Dermis blood vessel endothelial cell (primary cell): ENCODE measurements around the gene OPTN. TPM values are rescaled to one million over a fixed set of nuclear protein-coding genes. Genes with fewer than 3 reads are reported as not detected.
"Not testable (repeated sequence)": the region's sequence is repeated elsewhere in the genome, so short reads cannot be mapped to it uniquely, and the experiment has no call there.

Experiments
- DNase-seq: peaks from one replicate; pipeline ENCODE4 v3.0.0; 2010
- total RNA-seq: library from RNA; depleted of rRNA; stranded (reverse); fragments of >200 nt; gene quantifications from 2 replicates; pipeline ENCODE4 v1.2.3, GENCODE V29; 2014

Gene OPTN
- total RNA-seq, 1 donor from 2014 or later = 108 TPM

DNA sequence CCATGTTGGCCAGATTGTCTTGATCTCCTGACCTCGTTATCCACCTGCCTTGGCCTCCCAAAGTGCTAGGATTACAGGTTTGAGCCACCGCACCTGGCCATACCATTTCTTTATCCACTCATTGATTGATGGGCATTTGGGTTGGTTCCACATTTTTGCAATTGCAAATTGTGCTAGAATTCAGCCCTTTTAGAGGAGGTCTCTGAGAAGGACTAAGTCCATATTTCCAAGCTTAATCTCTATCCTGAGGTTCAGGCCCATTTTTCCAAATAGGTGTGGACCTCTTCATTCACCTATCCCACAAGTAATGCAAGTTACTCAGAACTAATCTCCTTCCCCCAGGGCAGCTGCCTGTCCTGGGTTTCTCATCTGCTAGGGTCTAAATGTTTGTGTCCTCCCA, 9.7 kb upstream of the OPTN start:
- no peak for DNase-seq

DNA sequence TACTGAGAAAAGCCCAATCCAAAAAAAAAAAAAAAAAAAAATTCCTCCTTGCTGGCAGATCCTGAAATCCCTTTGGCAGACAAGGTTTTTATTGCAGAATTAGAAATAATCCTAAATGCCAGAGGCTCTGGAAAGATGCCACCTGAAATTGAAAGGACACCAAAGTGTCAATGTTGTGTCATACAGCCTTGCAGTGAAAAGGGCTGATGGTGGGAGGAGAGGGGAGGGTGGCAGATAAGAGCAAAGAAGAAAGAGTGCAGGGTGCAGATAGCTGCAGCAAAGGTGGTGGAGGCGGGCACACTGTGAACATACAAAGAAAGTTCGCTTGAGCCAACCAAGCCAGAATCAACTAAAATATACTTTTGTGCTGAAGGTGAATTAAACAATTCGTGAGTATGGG, 8.2 kb upstream of the OPTN start:
- no peak for DNase-seq

DNA sequence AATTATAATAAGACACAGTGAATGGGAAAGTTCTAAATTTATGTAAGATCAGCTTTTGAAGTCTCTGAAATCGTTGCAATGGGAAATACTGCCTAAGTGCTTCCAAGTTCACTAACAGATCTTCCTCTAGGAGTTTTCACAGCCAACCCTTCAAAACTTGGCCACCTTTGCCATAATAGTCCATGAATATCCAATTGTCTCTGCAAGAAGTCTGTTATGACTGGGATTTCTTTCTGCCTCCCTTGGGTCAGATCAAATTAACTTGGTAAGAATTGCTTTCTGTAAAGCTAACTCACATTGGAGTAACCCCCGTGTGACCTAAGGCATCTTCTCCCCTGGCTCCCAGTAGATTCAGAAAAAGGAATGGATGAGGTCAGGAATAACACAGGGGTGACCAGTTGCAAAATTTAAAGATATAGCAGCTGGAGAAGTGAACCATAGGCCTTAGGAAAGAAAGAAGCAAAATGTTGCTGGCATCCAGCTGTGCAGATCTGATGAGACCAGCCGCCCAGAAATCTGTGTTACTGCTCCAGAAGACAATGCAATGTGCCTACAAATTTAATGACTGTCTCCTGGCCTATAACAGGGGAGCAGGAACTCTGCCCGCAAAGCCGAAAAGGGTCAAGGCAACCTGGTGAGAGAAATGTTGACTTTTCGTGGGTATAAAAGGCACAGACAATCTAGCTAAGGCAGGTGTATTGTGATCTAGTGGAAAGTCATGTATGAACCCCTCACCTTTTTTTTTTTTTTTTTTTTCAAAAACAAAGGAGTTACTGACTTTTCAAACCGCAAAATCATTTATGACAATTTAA, 7.5 kb upstream of the OPTN start:
- no peak for DNase-seq

DNA sequence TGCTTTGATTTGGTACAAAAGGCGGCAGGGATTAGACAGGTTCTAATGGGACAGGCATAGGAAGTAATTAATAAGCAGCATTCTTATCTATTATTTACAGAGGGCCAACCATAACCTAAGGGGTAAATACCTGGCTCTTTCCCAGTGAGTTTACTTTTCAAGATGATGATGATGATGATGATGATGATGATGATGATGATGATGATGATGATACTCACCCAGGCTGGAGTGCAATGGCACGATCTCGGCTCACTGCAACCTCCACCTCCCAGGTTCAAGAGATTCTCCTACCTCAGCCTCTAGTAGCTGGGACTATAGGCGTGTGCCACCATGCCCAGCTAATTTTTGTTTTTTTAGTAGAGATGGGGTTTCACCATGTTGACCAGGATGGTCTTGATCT, 5.9 kb upstream of the OPTN start:
- not testable (repeated sequence) for DNase-seq

DNA sequence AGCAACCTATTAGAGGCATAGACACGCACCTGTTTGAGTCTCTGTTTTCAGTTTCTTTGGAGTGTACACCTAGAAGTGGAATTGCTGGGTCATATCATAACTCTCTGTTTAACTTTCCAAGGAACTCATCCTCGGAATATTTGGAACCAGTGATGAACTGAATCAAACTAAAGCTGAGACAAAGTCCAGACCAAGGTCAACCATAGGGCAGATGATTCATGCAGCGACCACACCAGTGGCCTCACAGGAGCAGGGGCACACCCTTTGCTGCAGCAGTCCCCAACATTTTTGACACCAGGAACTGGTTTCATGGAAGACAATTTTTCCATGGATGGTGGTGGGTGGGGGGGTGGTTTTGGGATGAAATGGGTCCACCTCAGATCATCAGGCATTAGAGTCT, 4.9 kb upstream of the OPTN start:
- no peak for DNase-seq

DNA sequence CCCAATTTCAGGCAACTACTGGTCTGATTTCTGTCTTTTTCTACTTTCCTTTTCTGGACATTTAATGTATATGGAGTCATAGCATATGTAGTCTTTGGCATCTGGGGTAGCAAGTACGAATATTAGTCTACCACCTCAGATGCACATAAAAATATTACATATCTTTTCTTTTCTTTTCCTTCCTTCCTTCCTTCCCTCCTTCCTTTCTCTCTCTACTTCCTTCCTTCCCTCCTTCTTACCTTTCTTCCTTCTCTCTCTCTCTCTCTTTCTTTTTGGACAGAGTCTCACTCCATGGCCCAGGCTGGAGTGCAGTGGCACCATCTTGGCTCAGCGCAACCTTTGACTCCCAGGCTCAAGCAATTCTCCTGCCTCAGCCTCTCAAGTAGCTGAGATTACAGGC, 4.0 kb upstream of the OPTN start:
- DNase-seq = no peak

DNA sequence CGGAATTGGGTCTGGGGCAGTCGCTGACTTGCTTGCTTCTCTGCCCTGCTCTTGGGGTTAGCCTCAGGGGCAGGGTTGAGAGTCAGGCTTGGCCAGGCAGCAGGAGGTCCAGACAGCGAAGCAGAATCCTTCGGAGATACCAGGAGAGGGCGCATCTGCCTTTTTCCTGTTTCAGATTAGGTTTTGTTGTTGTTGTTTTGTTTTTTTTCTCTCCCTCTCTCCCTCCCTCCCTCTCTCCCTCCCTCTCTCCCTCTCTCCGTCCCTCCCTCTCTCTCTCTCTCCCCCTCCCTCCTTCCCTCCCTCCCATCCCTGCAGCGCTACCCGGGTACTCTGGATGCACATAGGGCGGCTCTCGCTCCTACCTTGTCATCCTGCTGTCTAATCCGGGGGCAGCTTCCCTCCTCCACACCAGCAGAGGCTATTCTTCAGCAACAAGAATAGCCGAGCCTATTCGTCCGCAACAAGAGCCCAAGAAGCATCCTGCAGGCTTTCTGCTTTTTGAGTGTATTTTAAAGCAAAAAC, 758 bp upstream of the OPTN start:
- DNase-seq = peak; percentile 49

DNA sequence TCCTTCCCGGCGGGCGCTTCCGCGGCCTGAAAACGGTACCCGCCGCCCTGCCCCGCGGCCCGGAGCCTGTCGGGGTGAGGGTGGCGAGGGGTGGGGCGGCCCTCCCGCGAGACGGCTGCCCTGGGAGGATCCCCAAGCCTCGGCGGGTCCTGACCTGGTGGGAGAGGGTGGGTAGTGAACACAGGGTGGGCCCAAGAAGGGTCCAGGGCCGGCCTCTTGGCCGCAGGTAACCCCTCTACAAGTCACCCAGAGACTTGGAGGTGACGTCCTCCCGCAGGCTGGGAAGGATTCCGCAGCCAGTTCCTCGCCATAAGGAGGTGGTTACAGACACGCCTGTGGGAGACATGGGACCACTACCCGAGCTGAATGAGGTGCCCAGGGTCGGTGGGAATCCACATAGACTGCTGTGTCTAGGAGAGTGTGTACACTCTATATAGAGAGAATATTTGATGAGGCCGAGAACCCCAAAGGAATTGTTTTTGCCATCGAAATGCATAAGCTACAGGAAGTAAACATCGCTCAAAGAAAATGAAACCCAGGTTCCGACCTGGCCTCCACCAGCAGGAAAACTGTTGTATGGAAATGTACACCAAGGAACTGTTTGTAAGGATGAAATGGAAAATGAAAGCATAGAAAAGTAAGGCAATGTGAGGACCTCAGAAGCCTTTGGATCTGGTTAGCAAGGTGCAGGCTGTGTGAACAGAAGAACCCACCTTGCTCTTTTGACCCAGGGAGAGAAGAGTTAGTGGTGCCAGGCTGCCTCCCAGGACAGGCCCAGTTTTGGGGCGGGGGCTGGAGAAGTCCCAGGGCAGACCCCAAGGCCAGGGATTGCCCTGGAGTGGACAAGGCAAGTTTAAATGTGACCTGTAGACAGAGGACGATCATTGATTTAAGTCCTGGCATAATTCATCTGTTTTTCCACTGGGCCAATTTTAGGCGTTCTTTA, 659 bp downstream of the OPTN start:
- peak; percentile 56 for DNase-seq

DNA sequence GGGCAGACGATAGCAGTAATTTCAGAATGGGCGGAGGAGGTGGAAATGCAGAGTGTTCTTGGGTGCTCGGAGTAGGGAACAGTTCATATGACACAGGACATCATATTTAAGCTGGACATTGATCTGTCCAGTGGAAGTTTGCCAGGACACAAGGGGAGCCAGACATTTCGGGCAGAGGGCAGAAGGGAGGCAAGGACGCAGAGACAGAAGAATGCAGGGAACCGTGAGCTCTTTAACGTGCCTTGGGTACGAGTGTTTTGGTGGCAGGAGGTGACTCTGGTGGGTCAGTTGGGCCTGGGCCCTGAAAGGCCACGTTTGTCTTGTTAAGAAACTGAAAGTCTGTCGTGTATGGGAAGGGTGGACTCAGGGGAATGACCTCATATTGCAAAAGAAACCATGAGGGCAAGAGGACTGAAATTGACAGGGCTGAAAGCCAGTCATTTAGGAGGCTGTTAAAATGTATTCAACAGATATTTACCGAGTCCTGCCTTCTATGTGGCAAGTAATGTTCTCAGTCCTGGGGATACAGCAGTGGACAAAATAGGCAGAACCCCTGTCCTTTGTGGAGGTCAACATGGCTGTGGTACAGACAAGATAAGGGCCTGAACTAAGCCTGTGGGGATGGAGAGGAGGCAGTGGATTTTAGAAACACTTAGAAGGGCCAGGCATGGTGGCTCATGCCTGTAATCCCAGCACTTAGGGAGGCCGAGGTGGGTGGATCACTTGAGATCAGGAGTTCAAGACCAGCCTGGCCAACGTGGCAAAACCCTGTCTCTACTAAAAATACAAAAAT, 2.2 kb downstream of the OPTN start:
- peak; percentile 51 for DNase-seq

DNA sequence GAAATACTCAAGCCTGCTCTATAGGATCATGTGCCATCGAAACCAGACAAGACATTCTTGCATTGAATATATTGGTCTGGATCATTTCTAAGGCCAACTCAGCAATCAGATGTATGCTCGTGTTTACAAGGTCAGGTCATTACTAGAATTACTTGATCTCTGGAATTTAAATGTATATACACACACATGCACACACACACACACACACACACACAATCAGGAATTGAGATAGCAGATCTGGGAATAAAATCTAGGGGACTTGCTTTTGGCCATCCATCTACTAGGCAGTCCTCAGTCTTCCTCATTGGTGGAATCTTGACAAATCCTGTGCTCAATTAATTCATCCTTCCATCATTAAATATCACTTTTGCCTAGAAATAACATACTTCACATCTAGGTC, 3.6 kb downstream of the OPTN start:
- DNase-seq = no peak

DNA sequence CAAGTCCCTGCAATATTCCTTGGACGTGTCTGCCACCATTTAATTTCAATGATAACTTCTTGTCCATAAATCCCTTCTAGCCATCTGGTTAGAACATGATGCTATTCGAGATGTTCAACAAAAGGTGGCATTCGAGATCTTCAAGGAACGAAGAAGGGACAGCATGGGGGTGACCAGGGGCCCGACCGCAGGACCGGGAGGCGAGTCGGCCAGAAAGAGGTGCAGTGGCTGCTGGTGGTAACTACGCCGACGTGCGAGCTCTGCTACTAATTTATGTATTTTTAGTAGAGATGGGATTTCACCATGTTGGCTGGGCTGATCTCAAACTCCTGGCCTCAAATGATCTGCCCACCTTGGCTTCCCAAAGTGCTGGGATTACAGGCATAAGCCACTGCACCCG, 4.7 kb downstream of the OPTN start:
- DNase-seq = no peak

DNA sequence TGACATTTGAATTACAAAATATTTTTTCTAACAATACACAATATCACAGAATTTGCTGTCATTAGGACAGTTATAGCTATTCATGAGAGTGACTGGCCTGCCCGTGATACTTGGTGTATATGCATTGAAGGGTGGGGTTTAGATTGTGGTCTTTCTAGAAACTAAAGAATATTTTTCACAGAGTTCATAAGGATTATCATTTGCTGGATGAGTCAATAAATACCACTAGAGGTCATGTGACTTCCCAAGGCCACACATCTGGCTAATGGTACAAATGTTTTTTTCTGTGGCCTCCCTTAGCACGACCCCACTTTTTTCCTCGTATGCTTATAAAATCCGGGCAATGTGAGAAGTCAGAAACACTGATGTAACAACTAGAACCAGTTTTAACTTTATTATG, 5.2 kb downstream of the OPTN start:
- no peak for DNase-seq

DNA sequence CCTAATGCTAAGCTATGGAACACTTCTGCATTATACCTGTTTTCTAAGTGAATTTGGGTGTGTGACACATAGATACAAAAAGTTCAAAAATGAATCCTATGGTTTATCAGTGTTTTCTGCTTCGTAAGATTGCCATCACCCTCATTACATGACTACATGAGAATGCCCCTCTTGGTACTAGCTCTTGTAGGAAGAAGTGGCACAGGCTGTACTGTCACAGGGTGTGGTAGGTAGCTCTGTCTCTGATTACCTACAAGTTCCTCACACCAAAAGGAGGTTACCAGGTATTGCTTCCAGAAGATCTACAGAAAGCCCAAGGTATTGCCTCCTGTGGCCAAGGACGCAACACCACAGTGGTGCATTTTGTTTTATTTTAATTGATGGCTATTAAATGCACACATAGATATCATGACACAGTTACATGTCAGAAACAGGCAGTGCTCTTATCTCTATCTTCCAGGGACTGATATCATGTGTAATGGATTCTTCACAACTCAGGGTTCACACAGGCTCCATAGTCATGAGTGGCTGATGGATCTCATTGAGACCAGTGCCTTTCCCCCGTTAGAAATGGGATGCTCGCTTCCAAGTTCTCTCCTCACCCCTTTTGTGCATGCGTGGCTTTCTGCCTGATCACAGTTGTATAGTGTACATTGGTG, 6.6 kb downstream of the OPTN start:
- no peak for DNase-seq

DNA sequence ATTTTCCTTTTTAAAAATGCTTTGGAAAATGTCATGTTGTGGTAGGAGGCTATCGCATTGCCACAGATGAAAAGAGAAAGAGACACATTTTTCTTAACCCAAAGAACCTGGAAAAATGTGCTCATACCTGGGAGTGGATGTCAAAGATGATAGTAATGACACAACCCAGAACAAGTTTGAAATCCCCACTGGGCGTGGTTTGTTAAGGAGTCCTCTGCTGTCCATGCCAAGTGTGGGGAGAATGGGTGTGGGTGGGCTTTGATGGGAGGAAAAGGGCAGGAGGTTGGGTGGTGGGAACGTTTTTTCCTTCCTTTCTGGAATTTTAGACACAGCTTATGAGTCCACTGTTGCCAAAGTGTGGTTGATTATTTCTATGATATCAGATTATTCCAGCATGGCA, 10.9 kb downstream of the OPTN start:
- no peak for DNase-seq

DNA sequence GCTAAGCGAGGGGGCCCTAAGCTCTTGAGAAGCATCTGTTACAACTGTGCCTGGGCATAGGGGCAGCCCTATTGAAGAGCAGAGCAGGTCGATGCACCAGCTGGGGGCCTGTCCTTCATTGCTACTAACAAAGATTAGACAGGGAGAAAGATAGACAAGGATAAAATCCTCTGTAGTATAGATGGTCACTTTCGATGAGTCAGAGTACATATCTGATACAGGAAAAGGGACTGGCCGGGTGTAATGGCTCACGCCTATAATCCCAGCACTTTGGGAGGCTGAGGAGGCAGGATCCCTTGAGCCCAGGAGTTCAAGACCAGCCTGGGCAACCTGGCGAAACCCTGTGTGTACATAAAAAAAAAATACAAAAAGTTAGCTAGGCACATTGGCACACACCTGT, 13.6 kb downstream of the OPTN start:
- no peak for DNase-seq

DNA sequence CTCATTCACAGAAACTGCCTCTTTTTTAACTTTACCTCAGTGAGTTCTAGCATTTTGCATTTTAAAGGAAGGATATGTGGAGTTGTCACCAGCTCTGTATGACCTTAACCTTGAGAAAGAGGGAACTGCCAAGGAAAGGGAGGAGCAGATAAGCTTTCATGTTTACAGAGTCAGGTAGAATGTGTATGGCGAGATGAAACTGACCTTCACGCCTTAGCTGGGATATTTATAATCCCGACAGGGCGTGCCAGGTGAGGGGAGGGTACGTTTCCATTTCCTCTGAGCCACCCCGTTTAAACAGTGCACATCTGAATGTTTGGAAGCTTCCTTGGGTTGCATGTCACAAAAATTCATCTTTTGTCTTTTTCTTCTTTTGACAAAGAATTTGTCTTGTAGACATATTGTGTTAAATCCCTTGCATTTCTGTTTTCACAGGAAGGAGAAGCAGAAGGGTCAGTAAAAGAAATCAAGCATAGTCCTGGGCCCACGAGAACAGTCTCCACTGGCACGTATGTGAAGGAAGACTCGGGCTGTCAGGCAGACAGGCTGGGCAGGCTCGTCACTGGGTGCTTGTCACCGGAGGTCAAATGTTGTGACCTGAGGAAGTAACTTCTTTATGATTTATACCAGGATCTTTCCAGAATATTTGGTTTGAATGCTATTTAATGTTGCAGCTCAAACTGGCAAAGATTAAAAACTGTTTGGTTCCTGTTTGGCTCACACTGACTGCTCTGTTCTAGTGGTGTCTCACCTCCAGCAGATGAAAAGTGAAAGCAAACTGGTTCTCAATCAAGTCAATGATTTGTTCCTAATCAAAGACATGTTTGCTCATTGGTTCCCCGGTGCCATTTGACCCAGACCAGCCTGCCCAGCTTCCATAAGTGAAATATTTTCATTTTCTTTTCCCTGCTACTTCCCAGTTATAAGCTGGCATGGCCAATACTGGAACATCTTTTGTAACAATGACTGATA, 16.2 kb downstream of the OPTN start:
- no peak for DNase-seq

DNA sequence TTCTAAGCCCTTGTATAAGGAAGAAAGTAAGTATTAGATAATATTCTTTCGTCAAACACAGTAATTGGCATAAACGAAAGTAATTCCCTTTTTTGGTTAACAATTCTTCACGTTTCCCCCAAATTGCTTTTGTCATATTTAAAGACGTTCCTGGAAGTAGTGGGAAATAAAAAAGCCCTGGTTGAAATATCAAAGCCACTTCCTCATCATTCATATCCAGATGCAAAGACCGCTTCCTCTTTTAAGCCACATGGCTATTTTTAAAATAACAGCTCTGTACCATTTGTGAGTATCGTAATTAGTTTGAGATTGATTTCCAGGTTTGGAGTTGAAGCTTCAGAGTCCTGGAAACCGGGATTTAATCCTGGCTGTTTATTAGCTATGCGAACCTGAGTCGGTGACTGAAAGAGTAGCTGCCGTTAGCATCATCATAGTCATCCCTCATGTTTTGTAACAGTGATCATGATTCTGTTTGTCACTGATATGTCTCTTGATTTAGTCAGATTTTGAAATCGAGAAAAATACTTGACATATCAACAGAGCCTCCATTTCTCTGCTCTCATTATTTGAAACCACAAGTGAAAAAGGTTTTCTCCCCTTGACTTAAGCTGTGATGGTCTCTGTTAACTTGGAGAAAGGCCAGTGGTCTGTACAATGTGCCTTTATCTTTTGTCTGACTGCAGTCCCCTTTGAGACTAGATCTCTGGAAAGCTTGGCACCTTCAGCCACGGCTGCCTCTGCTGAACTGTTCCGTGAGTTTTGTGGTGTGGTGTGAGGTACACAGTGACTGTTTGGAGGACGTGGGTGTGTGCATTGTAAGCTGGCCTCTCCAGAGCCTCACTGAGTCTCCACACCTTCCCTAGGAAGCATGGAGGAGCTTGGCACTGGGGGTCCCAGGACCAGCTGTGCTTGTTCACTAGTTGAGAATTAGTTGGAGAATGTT, 18.1 kb downstream of the OPTN start:
- DNase-seq = no peak

DNA sequence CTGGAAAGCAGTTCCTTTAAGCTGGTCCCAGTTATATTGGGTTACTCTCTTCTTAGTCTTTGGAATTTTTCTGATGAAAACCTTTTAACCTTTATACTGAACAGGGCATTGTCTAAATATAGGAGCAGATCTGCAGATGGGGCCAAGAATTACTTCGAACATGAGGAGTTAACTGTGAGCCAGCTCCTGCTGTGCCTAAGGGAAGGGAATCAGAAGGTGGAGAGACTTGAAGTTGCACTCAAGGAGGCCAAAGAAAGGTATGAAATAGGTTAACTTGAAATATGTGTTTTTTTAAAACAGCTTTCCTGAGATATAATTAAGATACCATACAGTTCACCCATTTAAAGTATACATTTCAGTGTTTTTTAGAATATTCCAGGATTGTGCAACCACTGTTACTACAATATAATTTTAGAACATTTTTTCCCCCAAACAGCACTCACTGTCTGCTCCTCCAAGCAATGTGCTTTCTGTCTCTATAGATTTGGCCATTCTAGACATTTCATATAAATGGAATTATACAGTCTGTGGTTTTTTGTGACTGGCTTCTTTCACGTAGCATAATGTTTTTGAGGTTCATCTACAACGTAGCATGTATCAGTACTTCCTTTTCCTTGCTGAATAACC, 18.9 kb downstream of the OPTN start:
- DNase-seq = no peak

DNA sequence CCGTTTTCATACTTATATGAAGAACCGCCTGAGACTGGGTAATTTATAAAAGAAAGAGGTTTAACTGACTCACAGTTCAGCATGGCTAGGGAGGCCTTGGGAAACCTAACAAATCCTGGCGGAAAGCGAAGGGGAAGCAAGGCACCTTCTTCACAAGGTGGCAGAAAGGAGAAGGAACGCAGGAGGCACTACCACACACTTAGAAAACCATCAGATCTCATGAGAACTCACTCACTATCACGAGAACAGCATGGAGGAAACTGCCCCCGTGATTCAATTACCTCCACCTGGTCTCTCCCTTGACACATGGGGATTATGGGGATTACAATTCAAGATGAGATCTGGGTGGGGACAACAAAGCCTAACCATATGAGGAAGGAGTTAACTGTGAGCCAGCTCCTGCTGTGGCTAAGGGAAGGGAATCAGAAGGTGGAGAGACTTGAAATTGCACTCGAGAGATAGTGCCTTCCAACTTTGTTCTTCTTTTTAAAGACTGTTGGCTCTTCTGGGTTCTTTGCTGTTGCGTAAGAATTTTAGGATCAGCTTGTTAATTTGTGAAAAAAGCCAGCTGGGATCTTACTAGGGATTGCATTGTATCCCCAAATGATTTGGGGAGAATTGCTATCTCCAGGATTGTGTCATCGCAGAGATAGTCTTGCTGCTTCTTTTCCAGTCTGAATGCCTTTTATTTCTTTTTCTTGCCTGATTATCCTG, 21.0 kb downstream of the OPTN start:
- DNase-seq = no peak
